Measurements from ENCODE around the gene PRKCH. TPM values are rescaled to one million over a fixed set of nuclear protein-coding genes. Genes with fewer than 3 reads are reported as not detected.

The PRKCH gene
- total RNA-seq, 2 experiments from 2014 or later, result 109 to 145 TPM

DNA sequence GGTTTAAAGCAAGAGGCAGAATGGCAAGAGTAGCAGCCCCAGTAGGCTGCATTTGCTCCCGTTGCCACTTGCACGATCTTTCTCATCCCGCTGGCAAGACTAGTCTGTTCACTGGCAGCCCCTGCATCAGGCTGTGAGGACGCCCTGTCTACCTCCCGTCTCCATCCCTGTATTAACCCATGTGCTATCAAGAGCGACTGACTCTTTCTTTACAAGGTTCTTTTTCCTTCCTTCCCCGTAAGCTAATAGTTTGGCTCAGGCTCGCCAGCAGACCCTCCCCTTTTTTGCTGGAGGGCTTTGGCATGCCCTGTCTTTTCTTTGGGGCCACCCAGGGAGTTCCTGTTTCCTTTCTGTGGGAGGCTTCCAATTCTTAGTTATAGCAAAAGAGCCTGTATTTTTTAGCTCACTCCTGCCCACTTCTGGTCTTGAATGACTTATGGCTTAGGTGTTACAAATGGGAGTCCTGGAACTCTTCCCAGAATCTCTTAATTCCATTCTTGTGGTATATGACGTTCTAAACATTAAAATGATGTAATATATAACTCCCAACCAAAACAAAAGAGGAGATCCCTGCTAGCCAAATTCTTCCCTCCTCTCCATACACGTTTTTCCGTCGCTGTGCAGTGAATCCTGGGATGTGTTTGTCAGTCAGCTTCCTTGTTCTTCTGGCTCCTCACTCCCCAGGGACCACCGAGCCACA lies 149.0 kb downstream of the PRKCH start:
- DNase-seq (no peak), ATAC-seq (no peak)
- CTCF ChIA-PET, result interaction anchor here (0.5 to 2.8 kb wide), 15 partner anchors 8 to 417 kb away, joined by 3 to 20 read pairs (median 4); no protein-coding TSS in a partner anchor
- Mint-ChIP-seq H3K9me3 (ENCODE audit: low read depth) (no peaks in the 10 kb centered on the region), H3K4me1 (peaks cover 87% of the 10 kb centered on the region), H3K27ac (peak overlapping the region; percentile 94), H3K4me3 (peak overlapping the region; percentile 81), H3K27me3 (no peaks in the 10 kb centered on the region), H3K36me3 (ENCODE audit: low read depth) (peaks cover 36% of the 10 kb centered on the region)
- POLR2A ChIA-PET, result no interaction called here
- intact Hi-C loops (cut with DNase I, micrococcal nuclease), result no loop called here

DNA sequence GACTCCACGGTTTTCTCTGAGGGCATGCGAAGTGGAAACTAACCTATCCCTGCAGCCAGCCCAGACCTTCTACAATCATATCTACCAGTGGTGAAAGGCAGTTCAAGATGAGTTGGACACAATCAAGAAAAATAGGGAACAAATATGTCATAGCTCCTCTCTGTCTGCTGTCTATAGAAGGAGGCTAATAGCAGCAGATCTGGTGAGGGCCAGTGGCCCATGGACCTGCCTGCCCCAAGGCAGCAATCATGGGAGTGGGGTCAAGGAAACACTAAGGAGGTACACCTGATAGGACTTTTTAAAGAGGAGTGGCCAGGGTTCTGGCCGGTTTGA lies 149.5 kb downstream of the PRKCH start:
- POLR2A ChIA-PET, result interaction anchor here (0.6 kb wide), 1 partner anchor 138 kb away, joined by 3 read pairs; no protein-coding TSS in a partner anchor
- intact Hi-C loops (cut with DNase I, micrococcal nuclease), result no loop called here

DNA sequence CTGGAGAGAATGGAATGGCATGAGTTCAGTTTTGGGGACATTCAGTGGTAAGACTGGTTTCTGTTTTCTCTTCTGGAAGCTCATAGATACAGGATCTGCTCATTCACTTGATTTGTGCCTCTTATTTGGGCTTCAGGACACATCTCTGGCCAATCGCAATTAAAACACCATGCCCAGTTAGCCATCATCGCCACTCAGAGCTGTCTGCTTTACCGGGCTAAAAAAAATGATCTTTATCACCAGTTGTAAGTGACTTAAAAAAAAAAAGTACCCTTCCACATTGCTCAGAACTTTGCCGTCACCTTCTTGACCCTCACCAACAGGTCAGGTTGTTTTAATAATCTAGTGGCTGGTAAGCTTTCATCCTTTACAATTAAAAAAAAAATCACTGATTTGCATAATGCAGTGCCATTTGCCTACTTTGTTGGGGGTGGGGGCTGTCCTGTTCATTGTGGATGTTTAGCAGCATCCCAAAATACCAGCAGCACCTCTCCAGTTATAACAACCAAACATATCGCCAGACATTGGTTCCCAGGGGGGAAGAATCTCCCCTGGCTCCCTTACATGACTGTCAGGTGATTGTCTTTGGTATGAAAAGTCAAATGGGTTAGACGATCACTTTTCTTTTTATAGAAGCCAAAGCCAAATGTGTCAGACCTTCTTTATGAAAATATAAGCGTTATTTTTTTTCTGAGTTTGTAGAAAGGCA lies 150.1 kb downstream of the PRKCH start:
- H3K9me3 Mint-ChIP-seq (ENCODE audit: low read depth), result no peaks in the 10 kb centered on the region
- no peaks in the 10 kb centered on the region for H3K27me3 Mint-ChIP-seq
- peaks cover 85% of the 10 kb centered on the region for H3K4me1 Mint-ChIP-seq
- peak overlapping the region; percentile 81 for H3K4me3 Mint-ChIP-seq
- H3K27ac Mint-ChIP-seq, result peak overlapping the region; percentile 94
- DNase-seq (peak; percentile 31), ATAC-seq (no peak)
- intact Hi-C loops (cut with DNase I, micrococcal nuclease), result loop anchor here (1.0 kb wide), 5 partner anchors 54 to 224 kb away; partner anchors contain the start of gene HIF1A (in 1 of the 2)
- ChIA-PET CTCF (interaction anchor here (0.6 to 2.4 kb wide), 19 partner anchors 9 to 367 kb away, joined by 3 to 7 read pairs (median 4); partner anchors contain the start of gene SNAPC1), POLR2A (interaction anchor here (0.6 to 1.6 kb wide), 8 partner anchors 20 to 258 kb away, joined by 3 to 7 read pairs (median 4); no protein-coding TSS in a partner anchor)
- H3K36me3 Mint-ChIP-seq (ENCODE audit: low read depth), result peaks cover 40% of the 10 kb centered on the region

More for the DNA sequence above, 149.5 kb downstream of the PRKCH start:
- Mint-ChIP-seq H3K4me3 (peak overlapping the region; percentile 81), H3K9me3 (ENCODE audit: low read depth) (no peaks in the 10 kb centered on the region), H3K4me1 (peaks cover 84% of the 10 kb centered on the region), H3K27ac (peak overlapping the region; percentile 94), H3K36me3 (ENCODE audit: low read depth) (peaks cover 35% of the 10 kb centered on the region), H3K27me3 (no peaks in the 10 kb centered on the region)
- CTCF ChIA-PET, result interaction anchor here (0.5 to 2.8 kb wide), 11 partner anchors 8 to 367 kb away, joined by 3 to 20 read pairs (median 4); no protein-coding TSS in a partner anchor
- DNase-seq, result no peak
- no peak for ATAC-seq

DNA sequence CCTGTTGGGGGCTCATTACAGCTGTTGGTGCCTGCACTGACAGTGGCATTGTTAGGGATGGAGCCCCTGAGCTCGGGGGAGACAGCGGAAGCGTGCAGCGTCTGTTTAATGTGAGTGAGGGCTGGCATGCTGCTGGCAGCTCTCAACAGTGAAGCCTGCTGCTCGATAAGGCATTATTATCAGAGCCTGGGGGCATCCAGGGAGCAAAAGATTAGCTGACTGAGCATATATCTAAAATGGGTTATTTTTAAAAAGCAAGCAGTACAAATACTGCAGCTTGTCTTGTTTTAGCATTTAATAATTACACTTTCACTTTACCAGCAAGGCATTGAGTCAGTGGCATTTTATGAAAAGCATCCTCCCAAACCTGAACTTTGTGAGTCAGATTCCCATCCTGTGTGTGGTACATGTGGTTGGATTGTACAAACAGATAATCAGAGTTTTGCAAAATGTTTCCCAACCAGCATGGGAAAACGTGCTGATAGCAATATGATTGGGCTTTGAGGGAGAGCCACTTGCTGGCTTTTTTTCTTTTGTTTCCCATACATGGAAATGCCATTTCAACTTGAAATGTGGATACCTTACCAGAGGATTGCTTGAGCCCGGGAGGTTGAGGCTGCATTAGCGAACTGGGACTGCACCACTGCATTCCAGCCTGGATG lies 150.8 kb downstream of the PRKCH start:
- H3K4me3 Mint-ChIP-seq, result peak overlapping the region; percentile 81
- intact Hi-C loops (cut with DNase I, micrococcal nuclease), result loop anchor here (1.0 kb wide), 5 partner anchors 53 to 223 kb away; partner anchors contain the start of gene HIF1A (in 1 of the 2)
- H3K27ac Mint-ChIP-seq, result peak overlapping the region; percentile 94
- ATAC-seq (peak; percentile 20), DNase-seq (peak; percentile 62)
- no peaks in the 10 kb centered on the region for H3K9me3 Mint-ChIP-seq (ENCODE audit: low read depth)
- no peaks in the 10 kb centered on the region for H3K27me3 Mint-ChIP-seq
- CTCF ChIA-PET, result interaction anchor here (0.6 to 2.4 kb wide), 19 partner anchors 10 to 655 kb away, joined by 3 to 7 read pairs (median 3); partner anchors contain the start of gene SNAPC1
- POLR2A ChIA-PET, result interaction anchor here (0.6 to 1.6 kb wide), 9 partner anchors 21 to 278 kb away, joined by 3 to 7 read pairs (median 4); partner anchors contain the start of gene HIF1A
- H3K36me3 Mint-ChIP-seq (ENCODE audit: low read depth), result peaks cover 40% of the 10 kb centered on the region
- peaks cover 89% of the 10 kb centered on the region for H3K4me1 Mint-ChIP-seq

DNA sequence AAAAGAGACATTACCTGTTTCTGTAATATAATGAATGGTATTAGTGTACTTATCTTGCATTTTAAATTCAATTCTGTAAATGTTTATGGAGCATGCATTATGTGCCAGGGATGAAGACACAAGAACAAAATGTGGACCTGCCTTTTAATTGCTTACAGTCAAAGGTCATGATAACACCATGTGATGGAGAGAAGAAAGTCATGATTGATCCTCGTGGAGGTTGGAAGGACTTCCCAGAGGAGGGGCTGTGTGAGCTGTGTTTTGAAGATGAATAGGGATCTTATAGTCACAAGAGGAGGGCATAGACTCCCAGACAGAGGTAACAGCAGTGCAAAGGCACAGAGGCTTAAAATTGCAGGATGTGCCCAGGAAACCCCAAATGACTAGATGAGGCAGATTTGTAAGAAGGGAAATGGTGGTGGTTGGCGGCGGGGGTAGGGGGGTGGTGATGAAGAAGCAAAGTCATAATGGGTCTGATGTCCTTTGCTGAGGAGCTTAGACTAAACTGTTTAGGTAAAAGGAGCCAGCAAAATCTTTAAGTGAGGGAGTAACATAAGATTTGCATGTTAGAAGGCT lies 151.5 kb downstream of the PRKCH start:
- ATAC-seq, result peak; percentile 49
- H3K4me1 Mint-ChIP-seq, result peaks cover 90% of the 10 kb centered on the region
- H3K36me3 Mint-ChIP-seq (ENCODE audit: low read depth), result peaks cover 44% of the 10 kb centered on the region
- H3K4me3 Mint-ChIP-seq, result peak overlapping the region; percentile 81
- no peaks in the 10 kb centered on the region for H3K27me3 Mint-ChIP-seq
- no peaks in the 10 kb centered on the region for H3K9me3 Mint-ChIP-seq (ENCODE audit: low read depth)
- ChIA-PET CTCF (interaction anchor here (0.6 to 4.0 kb wide), 6 partner anchors 12 to 654 kb away, joined by 3 to 18 read pairs (median 6); partner anchors contain the start of gene SNAPC1), POLR2A (interaction anchor here (0.6 to 1.6 kb wide), 7 partner anchors 29 to 222 kb away, joined by 3 to 6 read pairs (median 4); partner anchors contain the start of gene HIF1A)
- peak overlapping the region; percentile 94 for H3K27ac Mint-ChIP-seq
- peak; percentile 93 for DNase-seq
- intact Hi-C loops (cut with DNase I, micrococcal nuclease), result loop anchor here (1.0 kb wide), 5 partner anchors 52 to 222 kb away; partner anchors contain the start of gene HIF1A (in 1 of the 2)

DNA sequence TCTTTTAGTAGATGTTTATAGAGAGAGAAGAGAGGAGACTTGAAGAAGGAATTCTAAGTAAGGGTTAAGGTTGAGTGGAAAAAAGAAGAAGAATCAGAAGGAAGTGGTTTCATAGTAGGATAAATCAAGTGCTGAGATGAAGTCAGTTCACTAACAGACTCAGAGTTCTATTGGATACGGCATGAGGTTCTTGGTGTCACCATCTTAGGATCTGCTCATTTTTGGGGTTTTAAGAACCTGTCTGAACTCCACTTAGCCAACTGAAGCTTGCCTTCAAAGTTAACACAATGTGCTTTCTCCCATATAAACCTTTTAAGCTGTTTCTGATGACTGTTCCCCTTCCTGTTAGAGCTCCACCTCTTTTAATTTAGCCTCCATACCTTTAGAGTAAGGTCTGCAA lies 152.6 kb downstream of the PRKCH start:
- Mint-ChIP-seq H3K27me3 (no peaks in the 10 kb centered on the region), H3K27ac (peak overlapping the region; percentile 94), H3K9me3 (ENCODE audit: low read depth) (no peaks in the 10 kb centered on the region), H3K4me3 (peak overlapping the region; percentile 6), H3K4me1 (peaks cover 91% of the 10 kb centered on the region), H3K36me3 (ENCODE audit: low read depth) (peaks cover 41% of the 10 kb centered on the region)
- ChIA-PET POLR2A (no interaction called here), CTCF (interaction anchor here (0.6 to 5.7 kb wide), 9 partner anchors 25 to 364 kb away, joined by 3 to 62 read pairs (median 5); no protein-coding TSS in a partner anchor)
- intact Hi-C loops (cut with DNase I, micrococcal nuclease), result no loop called here
- no peak for DNase-seq
- ATAC-seq, result no peak

DNA sequence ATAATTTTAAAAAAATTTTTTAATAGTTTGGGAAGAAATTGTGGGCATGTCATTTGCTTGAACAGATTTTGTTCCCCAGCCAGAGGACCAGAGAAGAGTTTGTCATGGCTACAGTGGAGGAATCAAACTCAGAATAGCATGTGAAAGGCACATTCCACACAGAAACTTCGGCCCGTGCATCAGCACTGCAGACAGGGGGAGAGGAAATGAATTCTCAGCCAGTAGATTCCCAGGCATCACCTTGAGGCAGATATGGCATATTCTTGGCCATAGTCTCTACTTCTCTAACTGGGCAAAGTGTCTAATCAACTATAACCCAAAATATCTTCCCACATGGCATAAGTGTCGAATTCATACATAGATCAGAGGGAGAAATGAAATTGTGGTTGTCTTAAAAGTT lies 153.3 kb downstream of the PRKCH start:
- Mint-ChIP-seq H3K36me3 (ENCODE audit: low read depth) (peaks cover 37% of the 10 kb centered on the region), H3K27me3 (no peaks in the 10 kb centered on the region), H3K9me3 (ENCODE audit: low read depth) (no peaks in the 10 kb centered on the region), H3K4me1 (peaks cover 91% of the 10 kb centered on the region), H3K4me3 (no peak overlapping the region), H3K27ac (peak overlapping the region; percentile 84)
- ChIA-PET CTCF (interaction anchor here (0.7 to 7.5 kb wide), 23 partner anchors 10 to 363 kb away, joined by 3 to 62 read pairs (median 5); no protein-coding TSS in a partner anchor), POLR2A (interaction anchor here (2.1 kb wide), 1 partner anchor 226 kb away, joined by 5 read pairs; no protein-coding TSS in a partner anchor)
- DNase-seq (no peak), ATAC-seq (no peak)
- intact Hi-C loops (cut with DNase I, micrococcal nuclease), result loop anchor here in 1 of 2 experiments (5.0 kb wide), 1 partner anchor 278 kb away; no protein-coding TSS in a partner anchor

DNA sequence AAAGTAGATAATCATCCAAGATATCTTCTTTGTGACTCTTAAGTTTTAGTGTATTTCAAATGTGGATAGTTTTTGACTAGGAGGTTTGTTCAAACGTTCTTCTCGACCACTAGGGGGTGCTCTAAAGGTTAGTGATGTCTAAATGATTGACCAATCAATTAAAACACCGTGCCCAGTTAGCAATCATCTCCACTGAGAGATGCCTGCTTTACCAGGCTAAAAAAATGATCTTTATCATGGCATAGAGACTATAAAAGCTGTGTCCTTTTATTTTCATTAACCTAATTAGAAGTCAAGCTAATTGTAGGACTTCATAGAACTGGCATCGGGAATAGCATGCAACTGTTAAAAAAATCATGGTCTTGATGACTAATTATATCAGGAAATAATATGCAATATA lies 153.9 kb downstream of the PRKCH start:
- intact Hi-C loops (cut with DNase I, micrococcal nuclease), result loop anchor here in 1 of 2 experiments (5.0 kb wide), 1 partner anchor 277 kb away; no protein-coding TSS in a partner anchor
- CTCF ChIA-PET, result interaction anchor here (0.6 to 7.5 kb wide), 50 partner anchors 9 to 362 kb away, joined by 3 to 62 read pairs (median 5); no protein-coding TSS in a partner anchor
- H3K36me3 Mint-ChIP-seq (ENCODE audit: low read depth), result peaks cover 37% of the 10 kb centered on the region

DNA sequence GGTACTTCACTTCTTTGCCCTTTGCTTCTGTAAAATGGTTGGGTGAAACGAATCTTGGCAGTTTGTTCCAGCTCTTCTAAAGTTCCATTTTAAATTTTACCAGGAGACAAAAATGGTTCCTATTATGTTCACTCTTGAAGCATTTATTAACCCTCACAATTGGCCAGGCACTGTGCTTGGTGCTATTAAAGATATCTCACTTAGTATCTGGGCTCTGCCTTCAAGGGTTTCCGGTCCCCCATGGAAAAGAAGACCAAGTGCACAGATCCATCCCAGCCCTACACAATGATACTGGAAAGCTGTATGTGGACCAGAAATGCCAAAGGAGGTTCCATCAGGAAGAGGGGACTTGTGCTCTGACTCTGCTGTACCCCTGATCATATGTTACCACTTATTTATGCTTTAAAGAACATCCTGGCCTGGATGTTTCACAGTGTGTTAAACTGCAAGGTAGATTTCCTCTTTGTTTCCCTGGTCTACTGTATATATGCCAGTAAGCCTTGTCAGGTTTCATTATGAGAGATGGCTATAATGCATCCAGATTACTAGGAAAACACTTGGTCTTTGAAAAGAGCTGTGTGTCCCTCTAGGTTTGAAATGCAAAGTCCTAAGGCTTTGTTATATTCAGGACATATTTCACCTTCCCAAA lies 154.8 kb downstream of the PRKCH start:
- CTCF ChIA-PET, result interaction anchor here (0.7 to 7.5 kb wide), 52 partner anchors 8 to 361 kb away, joined by 3 to 62 read pairs (median 4); no protein-coding TSS in a partner anchor
- intact Hi-C loops (cut with DNase I, micrococcal nuclease), result loop anchor here (1.0 to 5.0 kb wide), 13 partner anchors 15 to 495 kb away; partner anchors contain the start of genes HIF1A (in 1 of the 2), SLC38A6 (in 1 of the 2), SNAPC1 (in 1 of the 2) and TRMT5 (in 1 of the 2)
- Mint-ChIP-seq H3K27me3 (no peaks in the 10 kb centered on the region), H3K4me3 (peak overlapping the region; percentile 75), H3K36me3 (ENCODE audit: low read depth) (peaks cover 41% of the 10 kb centered on the region), H3K27ac (peak overlapping the region; percentile 99), H3K4me1 (peaks cover 91% of the 10 kb centered on the region), H3K9me3 (ENCODE audit: low read depth) (no peaks in the 10 kb centered on the region)
- ATAC-seq (peak; percentile 11), DNase-seq (no peak)
- POLR2A ChIA-PET, result interaction anchor here (0.8 to 2.6 kb wide), 9 partner anchors 27 to 224 kb away, joined by 3 to 23 read pairs (median 5); no protein-coding TSS in a partner anchor

More for the DNA sequence above, 153.9 kb downstream of the PRKCH start:
- no peak for DNase-seq
- Mint-ChIP-seq H3K27ac (peak overlapping the region; percentile 84), H3K4me3 (no peak overlapping the region), H3K27me3 (no peaks in the 10 kb centered on the region), H3K9me3 (ENCODE audit: low read depth) (no peaks in the 10 kb centered on the region), H3K4me1 (peaks cover 91% of the 10 kb centered on the region)
- POLR2A ChIA-PET, result interaction anchor here (0.6 to 2.1 kb wide), 2 partner anchors 56 to 225 kb away, joined by 3 to 5 read pairs; no protein-coding TSS in a partner anchor
- no peak for ATAC-seq

Data from activated CD4-positive, alpha-beta T cell treated with anti-CD3 and anti-CD28 coated beads for 36 hours (primary cell).